GM12864 (cell line): ENCODE data around the gene GALNT6.

ENCODE experiments used
- DNase-seq: peaks from one replicate; pipeline ENCODE4 v3.0.0-alpha.2; 2011; ENCODE audit warnings: low read depth
- H3K4me3 ChIP-seq: 2 replicates; pipeline ENCODE4 v1.5.1; 2011; ENCODE audit warnings: mild to moderate bottlenecking, low read depth, low read length, control low read depth
- CTCF ChIP-seq: IDR thresholded peaks from 2 replicates; pipeline ENCODE4 v1.5.1; 2011; ENCODE audit warnings: low read depth, mild to moderate bottlenecking, moderate library complexity, low read length, control low read depth, inconsistent platforms; ENCODE audit errors: missing control alignments

The GALNT6 gene

GRCh38 chr12:51324953-51325352, 66.3 kb downstream of the GALNT6 start:
- no peak for TF ChIP-seq CTCF
- no peak for DNase-seq
- H3K4me3 ChIP-seq: no peak overlapping the region

- H3K4me3 ChIP-seq: peak within 1 kb of the TSS; percentile 62
- no peak for DNase-seq
- no peak for TF ChIP-seq CTCF
Measured at GRCh38 chr12:51323966-51324895, 67.0 kb downstream of the GALNT6 start, which contains the start of gene BIN2. BIN2 (minus strand) TSS chr12:51324174; CDS start chr12:51324102, 72 bp downstream.

- peak overlapping the region; percentile 62 for H3K4me3 ChIP-seq
- peak; percentile 33 for TF ChIP-seq CTCF
- no peak for DNase-seq
Measured at GRCh38 chr12:51323317-51323960, 67.8 kb downstream of the GALNT6 start.

GRCh38 chr12:51322452-51322851, 68.8 kb downstream of the GALNT6 start:
- peak overlapping the region; percentile 62 for H3K4me3 ChIP-seq
- peak; percentile 61 for DNase-seq
- TF ChIP-seq CTCF: no peak

- no peak overlapping the region; the same call in 1 of the 2 replicates for H3K4me3 ChIP-seq
- no peak for TF ChIP-seq CTCF
- DNase-seq: no peak
Measured at GRCh38 chr12:51321882-51322281, 69.3 kb downstream of the GALNT6 start.

- no peak for TF ChIP-seq CTCF
- H3K4me3 ChIP-seq: no peak overlapping the region
- no peak for DNase-seq
Measured at GRCh38 chr12:51320695-51321320, 70.4 kb downstream of the GALNT6 start.
